HG02973 (cell line): Measurements from ENCODE around the gene KSR1.

Experiments used
- ATAC-seq: cut with Tn5 transposase; IDR thresholded peaks from one replicate; pipeline ENCODE4 v1.9.1; 2021; ENCODE audit warnings: moderate library complexity; ENCODE audit not compliant: unreplicated experiment

KSR1 gene

GRCh38 chr17:27547301-27547683 lies 91.0 kb downstream of the KSR1 start:
- ATAC-seq, result no peak

DNA sequence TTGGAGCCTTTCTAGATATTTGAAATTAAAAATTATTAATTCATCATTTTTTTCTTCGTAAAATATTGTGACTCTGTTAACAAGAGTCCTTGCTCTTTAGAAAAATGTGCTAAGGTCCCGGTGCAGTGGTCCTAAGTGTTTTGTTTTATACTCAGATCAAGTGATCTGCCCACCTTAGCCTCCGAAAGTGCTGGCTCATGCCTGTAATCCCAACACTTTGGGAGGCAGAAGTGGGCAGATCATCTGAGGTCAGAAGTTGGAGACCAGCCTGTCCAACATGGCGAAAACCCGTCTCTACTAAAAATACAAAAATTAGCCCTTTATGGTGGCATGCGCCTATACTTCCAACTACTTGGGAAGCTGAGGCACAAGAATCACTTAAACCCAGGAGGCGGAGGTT lies 92.1 kb downstream of the KSR1 start:
- ATAC-seq, result no peak

- no peak for ATAC-seq
These were observed 93.1 kb downstream of the KSR1 start for GRCh38 chr17:27549251-27549893.

DNA sequence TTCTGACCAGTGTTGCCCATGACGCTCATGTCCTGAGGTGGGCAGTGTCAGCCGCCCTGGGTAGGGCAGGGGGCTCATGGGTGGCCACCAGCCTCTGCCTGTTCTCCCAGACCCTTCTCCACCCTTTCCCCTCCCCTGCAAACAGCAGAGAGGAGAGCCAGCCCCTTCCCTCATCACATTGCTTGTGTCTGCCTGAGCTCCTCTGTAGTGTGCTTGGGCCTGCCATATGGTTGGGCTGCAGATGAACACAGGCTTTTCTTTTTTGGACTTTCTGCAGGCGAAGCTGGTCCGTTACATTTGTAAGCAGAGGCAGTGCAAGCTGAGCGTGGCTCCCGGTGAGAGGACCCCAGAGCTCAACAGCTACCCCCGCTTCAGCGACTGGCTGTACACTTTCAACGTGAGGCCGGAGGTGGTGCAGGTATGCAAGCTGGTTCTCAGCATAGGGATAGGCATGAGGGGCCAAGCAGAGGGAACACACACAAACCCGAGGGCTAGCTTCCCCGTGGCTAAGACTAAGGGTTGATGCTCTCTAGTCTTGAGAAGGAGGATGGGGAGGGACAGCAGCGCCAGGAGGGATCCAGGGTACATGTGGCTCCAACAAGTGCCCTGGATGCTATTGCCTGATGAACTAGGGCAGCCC lies 94.2 kb downstream of the KSR1 start:
- ATAC-seq, result no peak

- ATAC-seq, result no peak
These were observed 94.8 kb downstream of the KSR1 start for GRCh38 chr17:27550974-27551505.

DNA sequence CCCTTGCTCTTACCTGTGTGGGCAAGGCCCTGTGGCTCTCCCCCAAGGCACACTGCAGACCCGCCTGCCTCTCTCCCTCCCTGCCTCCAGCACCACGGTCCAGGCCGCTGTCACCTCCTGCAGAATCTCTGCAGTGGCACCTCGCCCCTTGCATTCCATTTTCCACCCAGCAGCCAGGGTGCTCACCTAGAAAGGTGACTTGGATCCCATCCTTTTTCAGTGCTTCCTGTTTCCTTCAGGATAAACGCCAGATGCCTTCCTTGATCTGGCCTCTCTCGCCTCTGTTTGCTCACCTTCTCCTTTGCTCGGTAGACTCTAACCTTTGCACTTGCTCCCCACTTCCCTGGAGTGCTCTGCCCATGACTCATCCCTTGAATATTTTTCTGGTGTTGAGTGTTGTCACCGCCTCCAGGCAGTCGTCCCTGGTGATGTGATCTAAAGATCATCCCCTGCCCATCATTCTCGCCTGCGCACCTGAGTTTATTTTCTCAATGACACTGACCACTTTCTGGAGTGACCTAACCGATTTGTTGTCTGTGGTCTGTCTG lies 95.5 kb downstream of the KSR1 start:
- ATAC-seq, result no peak

GRCh38 chr17:27552276-27552732 lies 96.1 kb downstream of the KSR1 start:
- ATAC-seq, result no peak

GRCh38 chr17:27553019-27553511 lies 96.8 kb downstream of the KSR1 start:
- ATAC-seq, result no peak

DNA sequence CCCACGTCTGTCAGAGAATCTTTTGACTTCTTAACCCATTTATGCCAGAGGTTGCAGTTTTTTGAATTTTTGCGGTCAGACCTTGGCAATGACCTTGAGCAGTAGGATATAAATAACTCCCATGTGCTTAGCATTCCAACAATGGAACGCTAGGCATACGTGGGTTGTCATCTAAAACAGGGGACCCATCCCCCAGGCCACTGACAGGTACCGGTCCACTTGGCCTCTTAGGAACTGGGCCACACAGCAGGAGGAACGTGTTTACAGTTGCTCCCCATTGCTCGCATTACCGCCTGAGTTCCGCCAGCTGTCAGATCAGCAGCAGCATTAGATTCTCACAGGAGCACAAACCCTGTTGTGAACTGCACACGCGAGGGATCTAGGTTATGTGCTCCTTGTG lies 97.9 kb downstream of the KSR1 start:
- no peak for ATAC-seq

GRCh38 chr17:27554911-27555310 lies 98.7 kb downstream of the KSR1 start:
- ATAC-seq, result no peak

DNA sequence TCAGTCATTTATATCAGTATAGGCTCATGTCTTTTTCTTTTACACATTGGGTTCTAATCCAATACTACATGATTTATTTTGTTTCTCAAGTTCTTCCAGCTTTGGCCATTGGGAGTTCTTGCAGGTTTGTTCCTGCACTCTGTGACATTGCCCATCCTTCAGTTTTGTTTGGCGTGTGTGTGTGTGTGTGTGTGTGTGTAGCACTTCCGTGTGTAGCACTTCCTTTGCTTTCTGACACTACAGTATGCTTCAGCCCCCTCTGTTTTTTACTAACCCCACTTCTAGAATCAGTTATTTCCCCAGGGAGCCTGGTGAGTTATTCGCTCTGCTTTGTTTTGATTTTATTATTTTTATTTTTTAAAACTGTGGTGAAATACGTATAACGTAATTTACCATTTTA lies 99.1 kb downstream of the KSR1 start:
- ATAC-seq, result no peak

- no peak for ATAC-seq
These were observed 102.1 kb downstream of the KSR1 start for GRCh38 chr17:27558341-27558740.

GRCh38 chr17:27558842-27559505 lies 102.7 kb downstream of the KSR1 start:
- no peak for ATAC-seq

GRCh38 chr17:27559506-27560481 lies 103.5 kb downstream of the KSR1 start:
- ATAC-seq, result no peak

GRCh38 chr17:27560668-27561067 lies 104.4 kb downstream of the KSR1 start:
- no peak for ATAC-seq

GRCh38 chr17:27562777-27563455 lies 106.7 kb downstream of the KSR1 start:
- no peak for ATAC-seq

DNA sequence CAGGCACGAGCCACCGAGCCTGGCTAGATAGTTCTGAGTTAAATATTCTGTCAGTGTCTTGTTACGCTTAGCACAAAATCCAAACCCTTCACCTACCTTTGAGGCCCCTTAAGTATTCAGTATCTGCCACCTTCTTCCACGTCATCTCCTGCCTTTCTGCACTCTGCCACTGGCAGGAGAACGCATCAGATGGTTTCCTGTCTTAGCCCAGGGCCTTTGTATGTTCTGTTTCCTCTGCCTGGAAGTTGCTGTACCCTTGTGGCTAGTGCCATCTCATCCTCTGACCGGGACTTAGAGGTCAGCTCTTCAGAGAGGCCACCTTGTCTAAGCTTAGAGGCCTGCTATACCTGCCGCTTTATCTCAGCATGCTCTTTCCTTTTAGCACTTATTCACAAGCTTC lies 107.3 kb downstream of the KSR1 start:
- ATAC-seq, result no peak

DNA sequence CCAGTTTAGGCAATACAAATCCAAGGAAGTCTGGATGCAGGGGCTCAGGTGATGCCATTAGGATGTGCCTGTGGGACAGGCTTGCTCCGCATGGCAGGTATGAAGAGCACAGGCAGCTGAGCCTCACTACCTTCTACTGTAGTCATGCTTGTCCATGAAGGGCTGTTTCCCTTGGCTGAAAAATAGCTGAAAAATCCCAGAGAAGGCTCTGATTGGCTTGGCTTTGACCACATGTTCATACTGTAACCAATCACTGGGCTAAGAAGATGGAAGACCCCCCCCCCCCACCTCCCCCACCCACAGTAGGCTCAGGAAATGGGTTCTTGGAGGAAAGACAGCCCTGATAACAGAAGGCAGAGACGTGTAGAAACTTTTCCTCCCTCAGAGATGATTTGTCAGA lies 108.2 kb downstream of the KSR1 start:
- no peak for ATAC-seq

DNA sequence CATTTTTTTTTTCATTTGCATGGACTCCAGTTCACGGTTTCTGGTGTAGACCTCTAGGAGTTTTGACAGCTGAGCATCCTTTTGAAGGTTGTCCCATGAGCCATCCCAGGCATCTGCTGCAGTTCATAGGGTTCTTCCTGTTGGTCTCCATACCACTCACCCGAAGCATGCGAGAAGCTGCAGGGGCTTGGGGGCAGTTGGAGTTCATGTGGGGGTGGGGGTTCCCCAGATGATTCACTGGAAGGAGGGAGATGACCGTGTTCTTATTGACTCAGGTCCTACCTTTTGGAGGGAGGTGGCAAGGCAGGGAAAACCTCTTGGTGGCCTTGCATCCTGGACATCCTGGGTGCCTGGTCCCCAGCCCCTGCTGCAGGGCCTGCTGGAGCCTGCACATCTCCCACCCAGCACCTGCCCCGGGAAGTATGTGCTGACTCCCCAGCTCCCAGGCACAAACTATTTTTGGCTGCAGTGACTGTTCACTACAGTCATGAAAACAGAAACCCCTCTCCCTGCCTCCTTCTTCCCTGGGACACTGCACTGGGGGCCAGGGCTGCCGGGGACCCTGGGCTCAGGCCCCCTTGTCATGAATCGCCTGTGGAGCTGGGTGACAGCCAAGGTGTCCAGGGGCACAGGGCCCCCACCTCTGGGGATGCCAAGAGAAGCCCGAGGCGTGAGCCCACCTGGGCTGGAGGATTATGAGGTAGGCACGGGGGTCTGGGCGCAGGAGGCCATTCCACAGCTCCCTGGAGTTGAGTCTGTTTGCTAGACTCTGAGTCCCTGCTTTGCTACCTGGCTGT lies 109.8 kb downstream of the KSR1 start:
- ATAC-seq, result no peak
